SK-N-MC (cell line): ENCODE measurements around the gene ANKRD40CL.

ENCODE experiments used
- DNase-seq: peaks from one replicate; pipeline ENCODE4 v3.0.0-alpha.2; 2011; ENCODE audit warnings: low read depth, low spot score
- H3K27ac ChIP-seq: fragments of 200-600 bp; sonication (generic); 2 replicates; pipeline ENCODE4 v1.5.1; 2016; ENCODE audit warnings: mixed run types
- H3K36me3 ChIP-seq: fragments of 200-600 bp; sonication (generic); 2 replicates; pipeline ENCODE4 v1.6.1; 2017; ENCODE audit warnings: antibody characterized with exemption, low read length, mixed read lengths; ENCODE audit not compliant: insufficient read depth
- H3K4me3 ChIP-seq: fragments of 200-600 bp; sonication (generic); 2 replicates; pipeline ENCODE4 v1.5.1; 2016
- H3K9ac ChIP-seq: fragments of 200-600 bp; sonication (generic); 2 replicates; pipeline ENCODE4 v1.8.0; 2017; ENCODE audit warnings: mixed run types, mixed read lengths; ENCODE audit not compliant: insufficient read length
- H3K9me3 ChIP-seq: fragments of 200-600 bp; sonication (generic); 2 replicates; pipeline ENCODE4 v1.6.1; 2017; ENCODE audit warnings: low read depth, mild to moderate bottlenecking, antibody characterized with exemption, low read length, moderate library complexity, mixed read lengths
- EZH2 ChIP-seq: fragments of 200-600 bp; sonication (generic); IDR thresholded peaks from one replicate; pipeline ENCODE4 v1.6.1; 2017; ENCODE audit warnings: antibody characterized with exemption
- FOXP2 ChIP-seq: optimal IDR thresholded peaks from 2 replicates; pipeline ENCODE3; 2011; ENCODE audit warnings: mild to moderate bottlenecking, moderate library complexity; ENCODE audit not compliant: insufficient read depth; ENCODE audit errors: extremely low read length, control extremely low read depth
- POLR2AphosphoS5 ChIP-seq: IDR thresholded peaks from 2 replicates; pipeline ENCODE4 v1.6.1; 2012; ENCODE audit warnings: mild to moderate bottlenecking, low read depth, low read length, borderline replicate concordance

The ANKRD40CL gene

DNA sequence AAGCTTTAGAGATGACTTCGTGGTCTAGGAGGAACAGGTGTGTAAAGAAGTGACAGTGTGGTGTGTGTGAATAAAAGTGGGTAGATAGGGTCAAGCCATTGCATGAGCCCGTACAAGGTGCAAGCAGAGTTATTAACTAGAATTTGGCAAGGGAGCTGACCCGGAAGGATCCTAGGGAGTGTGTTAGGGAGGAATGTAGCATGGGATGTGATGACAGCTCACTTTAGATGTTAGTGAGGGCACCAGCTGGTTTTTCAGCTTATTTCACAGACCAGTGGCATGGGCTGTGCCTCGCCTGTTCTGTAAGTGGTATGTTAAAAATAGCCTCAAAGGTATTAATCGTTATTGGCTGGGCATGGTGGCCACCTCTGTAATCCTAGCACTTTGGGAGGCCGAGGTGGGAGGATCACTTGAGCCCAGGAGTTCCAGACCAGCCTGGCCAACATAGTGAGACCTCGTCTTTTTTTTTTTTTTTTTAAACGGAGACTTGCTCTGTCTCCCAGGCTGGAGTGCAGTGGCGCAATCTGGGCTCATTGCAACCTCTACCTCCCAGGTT is 8.3 kb downstream of the ANKRD40CL start:
- H3K9me3 ChIP-seq = no peaks in the 10 kb centered on the region
- TF ChIP-seq FOXP2 (no peak), EZH2 (no peak), POLR2AphosphoS5 (peak; percentile 37; the same call in 1 of the 2 replicates)
- H3K27ac ChIP-seq = no peak overlapping the region
- no peak overlapping the region for H3K9ac ChIP-seq
- peaks cover 14% of the 10 kb centered on the region for H3K36me3 ChIP-seq
- H3K4me3 ChIP-seq = no peak overlapping the region
- DNase-seq = no peak

DNA sequence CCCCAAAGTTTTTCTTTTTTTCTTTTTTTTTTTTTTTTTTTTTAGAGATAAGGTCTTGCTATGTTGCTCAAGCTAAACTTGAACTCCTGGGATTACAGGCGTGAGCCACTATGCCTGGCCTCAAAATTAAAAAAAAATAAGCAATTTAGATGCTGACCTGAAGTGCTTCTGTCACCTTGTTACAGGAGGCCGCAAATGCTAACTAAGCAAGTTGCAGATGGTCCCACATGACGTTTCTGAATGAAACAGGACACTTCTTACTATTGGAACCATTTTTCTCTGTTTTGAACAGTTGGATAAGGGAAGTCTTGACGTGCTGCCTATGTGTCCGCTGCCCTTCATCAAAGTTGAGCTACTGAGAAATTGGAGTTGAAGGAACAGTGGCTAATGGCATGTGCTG is 8.8 kb downstream of the ANKRD40CL start:
- H3K36me3 ChIP-seq = peaks cover 20% of the 10 kb centered on the region
- no peak overlapping the region for H3K4me3 ChIP-seq
- no peak overlapping the region for H3K9ac ChIP-seq
- DNase-seq = no peak
- no peak overlapping the region for H3K27ac ChIP-seq
- no peaks in the 10 kb centered on the region for H3K9me3 ChIP-seq
- TF ChIP-seq POLR2AphosphoS5 (no peak), FOXP2 (no peak), EZH2 (no peak)

DNA sequence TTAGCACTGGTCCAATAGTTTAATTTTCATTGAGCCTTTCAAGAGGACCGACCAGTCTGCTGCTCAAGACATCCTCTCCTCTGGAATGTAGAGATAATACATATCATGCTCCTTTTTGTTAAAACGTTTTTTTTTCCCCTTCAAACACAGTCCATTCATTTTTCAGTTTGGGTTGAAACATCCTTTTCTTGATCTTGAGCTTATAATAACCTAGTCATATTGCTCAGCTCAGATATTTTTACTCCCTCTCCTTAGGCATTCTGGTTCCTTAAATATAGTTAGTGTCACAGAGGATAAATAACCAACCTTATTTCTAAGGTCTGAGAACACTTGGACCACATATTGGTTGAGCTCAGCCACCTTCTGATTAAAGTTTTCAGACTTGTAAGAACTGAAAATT is 12.8 kb downstream of the ANKRD40CL start:
- peaks cover 60% of the 10 kb centered on the region for H3K36me3 ChIP-seq
- no peak for DNase-seq
- no peak overlapping the region for H3K4me3 ChIP-seq
- no peaks in the 10 kb centered on the region for H3K9me3 ChIP-seq
- peak overlapping the region; percentile 46; the same call in 1 of the 2 replicates for H3K27ac ChIP-seq
- TF ChIP-seq EZH2 (no peak), FOXP2 (no peak), POLR2AphosphoS5 (no peak)
- no peak overlapping the region for H3K9ac ChIP-seq

DNA sequence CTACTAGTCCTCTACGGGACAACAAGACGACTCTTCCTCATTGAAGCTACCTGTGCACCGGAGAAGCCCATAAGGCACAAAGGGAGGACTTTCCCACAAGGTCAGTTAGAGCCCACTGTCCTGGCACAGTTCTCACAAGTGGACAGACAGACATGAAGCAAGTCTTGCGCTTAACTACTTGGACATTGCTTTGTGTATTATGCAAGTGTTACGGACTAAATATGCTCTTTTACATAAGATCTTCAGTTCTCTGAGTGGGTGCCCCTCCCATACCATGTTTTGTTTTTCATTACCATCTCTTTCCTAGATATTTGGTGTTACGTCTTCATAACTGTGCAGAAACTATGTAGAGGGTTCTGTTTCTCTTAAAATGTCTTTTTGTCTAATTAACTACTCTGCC is 18.1 kb downstream of the ANKRD40CL start:
- DNase-seq = no peak
- H3K27ac ChIP-seq = no peak overlapping the region
- no peak overlapping the region for H3K9ac ChIP-seq
- H3K36me3 ChIP-seq = peaks cover 99% of the 10 kb centered on the region
- H3K9me3 ChIP-seq = no peaks in the 10 kb centered on the region
- TF ChIP-seq EZH2 = no peak
- no peak for TF ChIP-seq FOXP2
- no peak for TF ChIP-seq POLR2AphosphoS5
- no peak overlapping the region for H3K4me3 ChIP-seq

DNA sequence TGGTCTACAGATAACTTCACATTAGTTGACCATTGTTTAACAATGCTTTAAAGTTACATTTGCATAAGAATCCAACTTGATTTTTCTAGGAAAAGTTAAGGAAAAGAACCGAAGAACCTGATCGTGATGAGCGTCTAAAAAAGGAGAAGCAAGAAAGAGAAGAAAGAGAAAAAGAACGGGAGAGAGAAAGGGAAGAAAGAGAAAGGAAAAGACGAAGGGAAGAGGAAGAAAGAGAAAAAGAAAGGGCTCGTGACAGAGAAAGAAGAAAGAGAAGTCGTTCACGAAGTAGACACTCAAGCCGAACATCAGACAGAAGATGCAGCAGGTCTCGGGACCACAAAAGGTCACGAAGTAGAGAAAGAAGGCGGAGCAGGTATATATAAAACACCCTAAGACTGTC is 21.7 kb downstream of the ANKRD40CL start:
- H3K4me3 ChIP-seq = no peak overlapping the region
- no peak for DNase-seq
- H3K27ac ChIP-seq = no peak overlapping the region
- no peak overlapping the region for H3K9ac ChIP-seq
- TF ChIP-seq FOXP2 = no peak
- no peak for TF ChIP-seq EZH2
- TF ChIP-seq POLR2AphosphoS5 = no peak
- H3K36me3 ChIP-seq = peaks cover 98% of the 10 kb centered on the region
- no peaks in the 10 kb centered on the region for H3K9me3 ChIP-seq

DNA sequence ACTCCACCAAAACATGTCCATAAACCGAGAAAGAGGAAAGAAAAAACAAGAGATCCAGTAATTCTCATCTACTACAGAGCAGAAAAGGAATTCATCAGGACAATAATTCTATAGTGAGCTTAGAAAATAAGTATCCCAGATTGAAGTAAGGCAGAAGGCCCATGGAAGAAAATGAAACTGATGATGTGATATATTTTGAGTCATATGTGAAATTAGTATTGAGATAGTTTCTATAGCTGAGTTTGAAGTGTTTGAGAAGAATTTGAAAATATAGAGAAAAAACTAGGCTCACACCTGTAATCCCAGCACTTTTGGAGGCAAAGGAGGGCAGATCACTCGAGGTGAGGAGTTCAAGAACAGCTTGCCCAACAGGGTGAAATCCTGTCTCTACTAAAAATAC is 28.2 kb downstream of the ANKRD40CL start:
- no peak for DNase-seq
- Histone ChIP-seq H3K9ac (no peak overlapping the region), H3K4me3 (no peak overlapping the region), H3K36me3 (peaks cover 76% of the 10 kb centered on the region), H3K27ac (no peak overlapping the region), H3K9me3 (no peaks in the 10 kb centered on the region)
- no peak for TF ChIP-seq EZH2
- no peak for TF ChIP-seq POLR2AphosphoS5
- no peak for TF ChIP-seq FOXP2

DNA sequence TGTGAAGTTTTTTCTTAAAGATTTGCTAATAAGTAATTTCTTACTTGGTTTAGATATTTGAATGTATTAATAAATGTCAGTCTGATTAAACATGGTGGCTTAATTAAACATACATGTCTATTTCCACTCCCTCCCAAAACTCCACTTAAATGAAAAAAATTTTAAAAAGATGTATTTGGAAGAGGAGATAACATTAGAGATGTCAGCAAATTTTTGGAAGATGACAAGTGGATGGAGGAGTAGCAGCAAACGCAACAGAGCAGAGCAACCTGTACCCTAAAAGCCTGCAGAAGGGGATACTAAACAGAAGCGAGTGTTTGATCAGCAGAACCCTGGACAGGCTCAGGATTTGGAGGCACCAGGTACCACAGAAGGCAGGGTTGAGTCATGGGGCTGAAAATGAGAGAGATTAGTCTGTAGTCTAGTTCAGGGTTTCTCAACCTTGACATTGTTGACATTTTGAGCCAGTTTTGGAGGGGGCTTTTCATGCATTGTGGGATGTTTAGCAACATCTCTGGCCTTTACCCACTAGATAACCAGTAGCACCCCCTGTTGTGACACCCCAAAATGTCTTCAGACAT is 30.1 kb downstream of the ANKRD40CL start:
- peaks cover 57% of the 10 kb centered on the region for H3K36me3 ChIP-seq
- H3K9ac ChIP-seq = no peak overlapping the region
- no peak overlapping the region for H3K4me3 ChIP-seq
- DNase-seq = no peak
- H3K27ac ChIP-seq = no peak overlapping the region
- TF ChIP-seq EZH2 (no peak), POLR2AphosphoS5 (no peak), FOXP2 (no peak)
- H3K9me3 ChIP-seq = no peaks in the 10 kb centered on the region

DNA sequence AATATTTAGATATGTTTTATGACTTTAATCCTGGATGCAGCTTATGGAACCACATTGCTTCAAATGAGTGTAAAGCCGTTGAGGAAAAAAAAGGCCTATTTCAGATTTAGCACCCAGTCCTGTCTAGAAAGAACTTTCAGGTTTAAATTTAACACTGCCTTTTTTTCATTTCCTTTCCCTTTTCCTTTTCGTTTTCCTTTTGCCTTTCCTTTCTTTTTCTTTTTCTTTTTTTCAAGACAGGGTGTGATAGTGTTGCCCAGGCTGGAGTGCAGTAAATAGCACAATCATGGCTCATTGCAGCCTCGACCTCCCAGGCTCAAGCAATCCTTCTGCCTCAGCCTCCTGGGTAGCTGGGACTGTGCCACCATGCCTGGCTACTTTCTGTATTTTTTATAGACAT is 32.0 kb downstream of the ANKRD40CL start:
- Histone ChIP-seq H3K9ac (no peak overlapping the region), H3K27ac (no peak overlapping the region), H3K4me3 (no peak overlapping the region), H3K9me3 (no peaks in the 10 kb centered on the region), H3K36me3 (peaks cover 39% of the 10 kb centered on the region)
- TF ChIP-seq FOXP2 (no peak), POLR2AphosphoS5 (no peak), EZH2 (no peak)
- no peak for DNase-seq
